HAP-1 (cell line): ENCODE measurements around the gene CIP2A.

Experiments
- DNase-seq, 2 experiments: peaks; one replicate each; pipeline ENCODE4 v3.0.0-alpha.2; 2016 to 2020; ENCODE audit warnings: low spot score in 2 of 2
- H3K27me3 ChIP-seq: fragments of 250-450 bp; sonication (Bioruptor Pico); 2 replicates; pipeline ENCODE4 v1.5.1; 2020; ENCODE audit warnings: low read depth, mild to moderate bottlenecking, moderate library complexity
- H3K36me3 ChIP-seq: fragments of 250-450 bp; sonication (Bioruptor Pico); replicated peaks from 2 replicates; pipeline ENCODE4 v1.5.1; 2020; ENCODE audit warnings: mild to moderate bottlenecking
- H3K4me1 ChIP-seq: fragments of 250-450 bp; sonication (Bioruptor Pico); 2 replicates; pipeline ENCODE4 v1.5.1; 2020; ENCODE audit warnings: mild to moderate bottlenecking
- H3K4me3 ChIP-seq: fragments of 250-450 bp; sonication (Bioruptor Pico); 2 replicates; pipeline ENCODE4 v1.5.1; 2020; ENCODE audit warnings: mild to moderate bottlenecking, moderate library complexity
- H3K9me3 ChIP-seq: fragments of 250-450 bp; sonication (Bioruptor Pico); 2 replicates; pipeline ENCODE4 v1.5.1; 2020; ENCODE audit warnings: mild to moderate bottlenecking, moderate library complexity
- in situ Hi-C: fragments of 300-500 bp; cut with MboI; formaldehyde crosslinking; loops from 3 replicates; pipeline ENCODE4 v1.14.3; 2020; ENCODE audit warnings: low sequenced_read_pairs, inconsistent platforms, mixed read lengths

The CIP2A gene

DNA sequence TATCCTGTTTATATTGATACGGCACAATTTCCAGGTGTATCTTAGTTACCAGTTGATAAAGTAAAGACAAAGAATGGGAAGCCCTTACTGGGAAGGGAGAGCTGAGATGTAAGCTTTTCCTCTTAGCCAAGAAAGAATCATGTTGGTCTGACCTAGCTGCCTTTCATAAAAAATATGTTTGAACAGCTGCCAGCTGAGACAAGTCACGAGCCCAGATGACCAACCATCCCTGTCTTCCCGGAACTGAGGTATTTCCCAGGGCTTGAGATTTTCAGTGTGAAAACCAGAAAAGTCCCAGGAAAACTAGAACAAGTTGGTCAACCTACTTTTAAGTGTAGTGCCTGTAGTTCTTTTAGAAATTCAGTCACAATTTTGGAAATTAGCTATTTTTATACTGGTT, 75.3 kb downstream of the CIP2A start:
- in situ Hi-C loops, result no loop called here
- no peaks in the 10 kb centered on the region for H3K36me3 ChIP-seq
- no peaks in the 10 kb centered on the region for H3K9me3 ChIP-seq
- no peak overlapping the region for H3K4me3 ChIP-seq
- DNase-seq, result no peak
- no peaks in the 10 kb centered on the region for H3K4me1 ChIP-seq
- no peaks in the 10 kb centered on the region for H3K27me3 ChIP-seq

DNA sequence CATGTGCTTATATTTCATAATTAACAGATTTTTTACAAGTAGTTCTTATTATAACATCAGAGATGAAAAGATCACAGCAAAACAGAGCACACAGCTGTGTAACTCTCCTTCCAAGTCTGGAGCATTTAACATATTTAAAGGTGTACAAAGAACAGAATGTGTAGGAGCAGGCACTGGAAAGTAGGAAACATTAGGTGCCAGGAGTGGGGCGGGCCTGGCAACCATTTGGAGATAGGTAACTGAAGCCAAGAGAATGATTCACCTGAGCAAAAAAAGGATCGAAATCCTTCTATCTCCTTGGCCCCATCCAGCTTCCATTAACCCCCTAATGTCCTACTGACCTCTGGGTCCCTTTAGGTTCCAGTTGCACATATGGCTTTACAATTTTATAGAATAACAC, 76.6 kb downstream of the CIP2A start:
- DNase-seq, result no peak
- H3K27me3 ChIP-seq, result no peaks in the 10 kb centered on the region
- no peaks in the 10 kb centered on the region for H3K36me3 ChIP-seq
- in situ Hi-C loops, result no loop called here
- H3K4me1 ChIP-seq, result no peaks in the 10 kb centered on the region
- no peak overlapping the region for H3K4me3 ChIP-seq
- H3K9me3 ChIP-seq, result no peaks in the 10 kb centered on the region

DNA sequence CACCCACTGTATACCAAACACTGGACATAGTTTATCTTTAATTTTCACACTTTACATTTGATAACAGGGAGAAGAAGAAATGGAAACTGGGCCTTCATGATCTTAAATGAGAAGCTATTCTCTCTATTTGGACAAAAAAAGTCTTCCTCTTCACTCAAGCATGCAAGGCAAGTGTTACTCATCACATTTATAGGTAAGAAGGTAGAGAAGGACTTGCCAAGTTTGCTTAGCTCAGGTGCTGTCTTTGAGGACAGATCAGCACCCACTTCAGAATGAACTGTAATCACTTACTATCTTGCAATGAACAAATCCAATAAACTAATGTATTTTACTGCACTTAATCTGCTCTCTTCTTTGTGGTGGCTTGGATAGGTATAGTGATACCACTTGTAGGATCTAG, 77.7 kb downstream of the CIP2A start:
- no peak overlapping the region for H3K4me3 ChIP-seq
- DNase-seq, result no peak
- in situ Hi-C loops, result no loop called here
- no peaks in the 10 kb centered on the region for H3K36me3 ChIP-seq
- H3K9me3 ChIP-seq, result no peaks in the 10 kb centered on the region
- no peaks in the 10 kb centered on the region for H3K27me3 ChIP-seq
- H3K4me1 ChIP-seq, result no peaks in the 10 kb centered on the region

DNA sequence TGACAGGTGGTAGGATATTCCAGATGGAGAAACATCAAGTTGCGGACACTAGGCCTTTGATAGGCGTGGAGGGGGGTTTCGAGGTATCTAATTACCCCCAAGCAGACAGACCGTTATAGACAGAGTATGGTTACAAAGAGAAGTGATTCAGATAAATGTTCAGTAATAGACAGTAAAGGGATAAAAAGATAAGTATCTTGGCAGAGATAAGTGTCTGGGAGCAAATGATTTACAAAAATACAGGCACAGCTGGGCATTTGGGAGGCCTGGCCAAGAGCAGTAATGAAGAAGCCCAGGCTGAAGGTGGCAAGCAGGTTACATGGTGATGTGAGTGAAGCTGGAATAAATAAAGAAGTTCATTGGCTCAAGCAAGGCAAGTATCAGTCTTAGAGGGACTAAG, 78.2 kb downstream of the CIP2A start:
- in situ Hi-C loops, result no loop called here
- H3K27me3 ChIP-seq, result no peaks in the 10 kb centered on the region
- H3K4me3 ChIP-seq, result no peak overlapping the region
- DNase-seq, result no peak
- no peaks in the 10 kb centered on the region for H3K36me3 ChIP-seq
- H3K4me1 ChIP-seq, result no peaks in the 10 kb centered on the region
- H3K9me3 ChIP-seq, result no peaks in the 10 kb centered on the region

DNA sequence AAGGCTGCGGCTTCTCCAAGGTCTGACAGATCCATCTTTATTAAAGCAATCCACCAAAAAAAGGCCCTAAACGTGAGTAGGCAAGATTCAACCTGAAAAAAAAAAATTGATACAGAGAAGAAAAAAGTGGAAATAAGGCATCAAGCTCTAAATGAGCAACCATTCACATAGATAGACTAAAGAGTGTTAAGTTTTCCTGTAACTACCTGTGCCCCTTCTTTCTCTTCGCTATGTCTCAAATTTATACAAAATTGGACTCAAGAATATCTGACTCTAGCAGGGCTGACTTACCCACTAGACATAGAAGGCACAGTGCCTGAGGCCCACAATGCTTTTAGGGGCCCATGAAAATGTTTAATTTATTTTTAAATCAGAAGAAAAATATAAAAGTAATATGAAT, 78.7 kb downstream of the CIP2A start, which contains the start of gene MYH15:
Gene MYH15 (minus strand): TSS at position 101 of the 400 bp plus-strand sequence. CDS start 66 bp downstream, at position 35.
- H3K4me1 ChIP-seq, result no peaks in the 10 kb centered on the region
- H3K27me3 ChIP-seq, result no peaks in the 10 kb centered on the region
- H3K36me3 ChIP-seq, result no peaks in the 10 kb centered on the region
- no peak for DNase-seq
- no peaks in the 10 kb centered on the region for H3K9me3 ChIP-seq
- no peak within 1 kb of the TSS for H3K4me3 ChIP-seq
- in situ Hi-C loops, result no loop called here

DNA sequence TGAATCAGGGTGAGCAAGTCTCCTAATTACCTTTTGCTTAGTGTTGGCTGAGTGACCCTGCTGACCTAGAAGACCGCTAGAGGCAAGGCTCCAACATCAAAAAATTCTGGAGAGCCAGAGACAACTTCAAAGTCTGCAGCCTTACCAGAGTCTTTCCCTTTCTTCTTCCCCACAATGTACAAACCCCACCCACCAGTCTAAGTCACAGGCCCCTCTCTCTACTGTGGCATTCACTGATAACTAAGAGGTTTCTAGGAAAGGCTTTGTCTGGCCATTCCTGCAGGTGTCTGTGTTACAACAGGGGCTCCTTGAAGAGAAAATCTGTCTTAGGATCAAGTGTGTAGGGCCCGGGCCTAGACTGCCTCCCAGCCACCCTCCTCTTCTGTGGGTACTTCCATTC, 79.4 kb downstream of the CIP2A start:
- in situ Hi-C loops, result no loop called here
- DNase-seq, result no peak
- H3K27me3 ChIP-seq, result no peaks in the 10 kb centered on the region
- H3K4me1 ChIP-seq, result no peaks in the 10 kb centered on the region
- no peaks in the 10 kb centered on the region for H3K9me3 ChIP-seq
- no peaks in the 10 kb centered on the region for H3K36me3 ChIP-seq
- H3K4me3 ChIP-seq, result no peak overlapping the region

DNA sequence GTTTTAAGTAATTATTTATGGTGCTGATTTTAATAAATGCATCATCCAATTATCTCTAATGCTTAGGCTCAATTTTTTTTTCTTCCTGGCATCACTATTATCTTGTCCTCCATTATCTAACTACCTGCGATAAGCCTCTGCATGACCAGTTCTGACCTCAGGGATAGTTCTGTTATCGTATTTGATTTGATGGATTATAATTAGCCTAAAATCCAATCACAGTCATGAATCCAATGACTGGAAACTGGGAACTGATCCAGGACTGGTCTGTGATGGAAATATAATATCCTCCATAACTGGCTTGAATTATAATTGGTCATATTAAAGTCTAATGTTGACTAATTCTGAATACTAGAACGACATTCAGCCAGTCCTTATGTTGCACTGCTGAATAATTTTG, 80.0 kb downstream of the CIP2A start:
- no peaks in the 10 kb centered on the region for H3K27me3 ChIP-seq
- DNase-seq, result no peak
- H3K4me1 ChIP-seq, result no peaks in the 10 kb centered on the region
- no peaks in the 10 kb centered on the region for H3K36me3 ChIP-seq
- no peaks in the 10 kb centered on the region for H3K9me3 ChIP-seq
- no peak overlapping the region for H3K4me3 ChIP-seq
- in situ Hi-C loops, result no loop called here

DNA sequence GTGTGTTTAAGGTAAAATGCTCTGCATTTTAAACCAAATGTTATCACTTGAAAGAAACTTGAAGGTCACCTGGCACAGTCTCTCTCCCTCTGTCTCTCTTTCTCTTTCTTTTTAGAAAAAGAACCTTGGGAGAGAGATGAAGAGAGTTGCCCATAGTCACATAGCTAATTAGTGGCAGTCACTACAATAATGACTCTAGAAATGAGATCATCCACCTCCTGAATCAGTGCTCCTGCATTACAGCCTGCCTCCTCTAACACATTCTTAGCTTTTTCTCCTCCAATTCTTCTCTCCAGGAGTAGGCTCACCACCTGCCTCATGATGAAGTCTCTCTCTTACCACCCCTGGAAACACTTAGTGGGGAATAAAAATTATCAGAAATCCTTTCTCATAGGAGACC, 81.3 kb downstream of the CIP2A start:
- no peak for DNase-seq
- Histone ChIP-seq H3K4me1 (no peaks in the 10 kb centered on the region), H3K9me3 (no peaks in the 10 kb centered on the region), H3K36me3 (no peaks in the 10 kb centered on the region), H3K4me3 (no peak overlapping the region), H3K27me3 (no peaks in the 10 kb centered on the region)
- in situ Hi-C loops, result no loop called here

DNA sequence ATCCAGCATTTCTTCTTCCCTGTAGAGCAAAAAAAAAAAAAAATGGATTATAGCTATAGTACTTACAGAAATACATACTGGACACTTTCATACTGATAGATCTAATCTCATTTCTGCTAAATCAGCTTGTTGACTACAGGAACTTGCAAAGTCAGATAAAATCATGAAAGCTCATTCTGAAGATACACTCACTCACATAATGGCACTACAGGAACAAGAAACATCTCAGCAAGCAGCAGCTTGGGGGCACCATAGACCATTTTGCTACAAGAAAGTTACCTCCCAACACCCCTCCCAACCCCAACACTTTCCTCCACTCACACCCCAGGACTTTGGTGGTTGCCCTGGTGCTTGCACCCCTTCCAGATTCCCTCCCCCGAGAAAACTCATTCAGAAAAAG, 83.4 kb downstream of the CIP2A start:
- H3K9me3 ChIP-seq, result no peaks in the 10 kb centered on the region
- H3K36me3 ChIP-seq, result no peaks in the 10 kb centered on the region
- in situ Hi-C loops, result no loop called here
- no peak overlapping the region for H3K4me3 ChIP-seq
- no peak for DNase-seq
- no peaks in the 10 kb centered on the region for H3K27me3 ChIP-seq
- H3K4me1 ChIP-seq, result no peaks in the 10 kb centered on the region

DNA sequence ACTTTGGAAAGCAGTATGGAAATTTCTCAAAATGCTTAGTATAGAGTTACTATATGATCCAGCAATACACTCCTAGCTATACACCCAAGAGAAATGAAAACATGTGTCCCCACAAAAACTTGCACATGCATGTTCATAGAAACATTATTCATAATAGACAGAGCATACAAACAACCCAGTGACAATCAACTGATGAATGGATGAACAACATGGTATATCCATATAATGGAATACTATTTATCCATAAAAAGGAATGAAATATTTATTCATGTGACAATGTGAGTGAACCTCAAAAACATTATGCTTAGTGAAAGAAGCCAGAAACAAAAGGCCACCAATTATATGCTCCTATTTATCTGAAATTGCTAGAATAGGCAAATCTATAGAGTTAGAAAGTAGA, 85.5 kb downstream of the CIP2A start:
- H3K27me3 ChIP-seq, result no peaks in the 10 kb centered on the region
- H3K4me1 ChIP-seq, result no peaks in the 10 kb centered on the region
- no peak overlapping the region for H3K4me3 ChIP-seq
- H3K9me3 ChIP-seq, result no peaks in the 10 kb centered on the region
- H3K36me3 ChIP-seq, result no peaks in the 10 kb centered on the region
- in situ Hi-C loops, result no loop called here
- DNase-seq, result no peak

DNA sequence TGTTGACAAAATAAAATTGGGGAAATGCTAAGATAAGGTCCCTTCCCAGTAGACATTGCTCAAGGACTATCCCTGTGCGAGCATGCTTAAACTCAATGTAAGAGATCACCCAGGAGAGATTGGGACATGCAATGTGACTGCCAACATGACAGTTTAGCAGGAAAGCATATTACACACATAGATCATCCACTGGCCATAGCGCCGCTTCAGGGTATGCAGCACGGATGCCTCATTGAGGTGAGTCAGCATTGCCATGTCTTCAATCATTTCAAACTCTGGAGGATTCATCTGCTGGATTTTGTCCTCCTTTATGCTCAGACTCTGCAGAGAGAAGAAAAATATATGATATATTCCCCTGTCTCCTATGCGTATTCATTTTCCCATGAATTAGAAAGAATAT, 87.7 kb downstream of the CIP2A start:
- H3K27me3 ChIP-seq, result no peaks in the 10 kb centered on the region
- no peak overlapping the region for H3K4me3 ChIP-seq
- in situ Hi-C loops, result no loop called here
- no peaks in the 10 kb centered on the region for H3K36me3 ChIP-seq
- peaks cover 13% of the 10 kb centered on the region for H3K4me1 ChIP-seq
- DNase-seq, result no peak
- H3K9me3 ChIP-seq, result no peaks in the 10 kb centered on the region

DNA sequence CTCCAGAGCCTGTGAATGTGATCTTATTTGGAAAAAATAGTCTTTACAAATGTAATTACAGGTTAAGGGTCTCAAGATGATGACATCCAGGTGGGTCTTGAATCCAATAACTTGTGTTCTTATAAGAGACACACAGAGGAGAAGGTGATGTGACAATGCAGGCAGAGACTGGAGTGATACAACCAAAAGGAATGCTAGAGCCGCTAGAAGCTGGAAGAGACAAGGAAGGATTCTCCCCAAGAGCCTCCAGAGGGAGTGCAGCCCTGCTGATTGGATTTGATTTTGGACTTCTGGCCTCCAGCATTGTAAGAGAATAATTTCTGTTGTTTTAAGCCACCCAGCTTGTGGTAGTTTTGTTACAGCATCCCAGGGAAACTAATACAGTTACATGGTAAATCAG, 88.5 kb downstream of the CIP2A start:
- no peaks in the 10 kb centered on the region for H3K9me3 ChIP-seq
- no peak for DNase-seq
- in situ Hi-C loops, result no loop called here
- no peaks in the 10 kb centered on the region for H3K27me3 ChIP-seq
- H3K36me3 ChIP-seq, result no peaks in the 10 kb centered on the region
- peaks cover 20% of the 10 kb centered on the region for H3K4me1 ChIP-seq
- no peak overlapping the region for H3K4me3 ChIP-seq
